ENCODE data around the gene HOXD13.

DNA sequence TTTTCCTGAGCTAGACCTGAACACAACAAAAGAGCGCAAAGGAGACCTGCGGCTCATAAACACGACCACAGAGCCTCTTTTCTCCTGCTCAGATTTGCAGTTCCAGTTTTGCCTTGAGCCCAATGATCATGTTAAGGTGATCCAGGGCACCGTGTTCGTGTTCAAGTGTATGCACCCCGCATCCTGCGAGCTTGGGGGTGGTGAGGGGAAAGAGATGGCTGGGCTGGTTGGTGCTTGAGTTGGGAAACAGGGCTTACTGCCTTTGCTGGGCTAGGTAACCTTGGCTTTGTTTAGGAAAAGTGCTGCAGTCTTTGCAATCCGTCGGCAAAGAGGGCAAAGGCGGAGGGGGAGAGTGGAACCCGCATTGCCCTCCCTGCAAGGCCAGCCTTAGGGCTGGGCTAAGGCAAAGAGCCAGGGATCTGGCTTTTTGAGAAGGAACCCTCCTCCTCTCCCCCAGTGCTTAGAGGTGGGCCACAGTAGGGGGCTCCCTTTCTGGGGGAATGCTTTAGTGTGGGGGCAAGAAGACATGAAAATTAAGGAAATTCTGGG is 25.4 kb downstream of the HOXD13 start:
- TF ChIP-seq, protein P1, sequence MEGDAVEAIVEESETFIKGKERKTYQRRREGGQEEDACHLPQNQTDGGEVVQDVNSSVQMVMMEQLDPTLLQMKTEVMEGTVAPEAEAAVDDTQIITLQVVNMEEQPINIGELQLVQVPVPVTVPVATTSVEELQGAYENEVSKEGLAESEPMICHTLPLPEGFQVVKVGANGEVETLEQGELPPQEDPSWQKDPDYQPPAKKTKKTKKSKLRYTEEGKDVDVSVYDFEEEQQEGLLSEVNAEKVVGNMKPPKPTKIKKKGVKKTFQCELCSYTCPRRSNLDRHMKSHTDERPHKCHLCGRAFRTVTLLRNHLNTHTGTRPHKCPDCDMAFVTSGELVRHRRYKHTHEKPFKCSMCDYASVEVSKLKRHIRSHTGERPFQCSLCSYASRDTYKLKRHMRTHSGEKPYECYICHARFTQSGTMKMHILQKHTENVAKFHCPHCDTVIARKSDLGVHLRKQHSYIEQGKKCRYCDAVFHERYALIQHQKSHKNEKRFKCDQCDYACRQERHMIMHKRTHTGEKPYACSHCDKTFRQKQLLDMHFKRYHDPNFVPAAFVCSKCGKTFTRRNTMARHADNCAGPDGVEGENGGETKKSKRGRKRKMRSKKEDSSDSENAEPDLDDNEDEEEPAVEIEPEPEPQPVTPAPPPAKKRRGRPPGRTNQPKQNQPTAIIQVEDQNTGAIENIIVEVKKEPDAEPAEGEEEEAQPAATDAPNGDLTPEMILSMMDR (IDR thresholded peaks at IDR 0.05), result no peak
- TF ChIP-seq NFE2L2 (conservative IDR thresholded peaks at IDR 0.05; ENCODE audit: low read length), result no peak
- TF ChIP-seq POLR2A (IDR thresholded peaks at IDR 0.05; ENCODE audit: low read length), result no peak

All from A549 (cell line).